Measurements from ENCODE around the gene APH1B.

APH1B gene

DNA sequence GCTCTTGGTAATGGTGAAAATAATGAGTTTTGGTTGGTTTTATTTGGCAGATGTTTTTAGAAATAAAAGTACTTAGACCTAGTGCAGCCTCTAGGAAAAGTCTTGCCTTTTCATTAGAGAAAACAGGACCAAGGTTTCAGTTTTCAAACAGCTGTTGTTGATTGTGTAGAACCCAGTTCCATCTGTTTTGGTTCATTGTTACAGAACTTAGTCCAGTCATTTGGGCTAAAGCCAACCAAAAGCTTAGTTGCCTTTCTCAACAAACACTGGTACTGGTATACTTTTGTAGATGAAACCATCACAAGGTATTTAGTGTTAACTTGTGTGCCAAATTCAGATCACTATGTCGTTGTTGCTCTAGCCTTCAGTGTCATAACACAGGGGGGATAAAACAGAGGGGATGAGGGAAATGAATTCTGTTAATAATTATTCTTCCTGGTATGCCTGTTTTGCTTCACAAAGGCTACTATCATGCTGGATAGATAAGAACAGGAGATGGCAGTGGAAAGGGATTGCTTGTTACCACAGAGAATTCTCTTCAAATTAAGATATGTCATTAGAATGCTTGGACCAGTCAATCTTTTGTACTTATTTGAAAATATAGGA, 12.6 kb upstream of the APH1B start:
- Histone ChIP-seq H3K9ac (ENCODE audit: insufficient read length, low read depth) (no peak overlapping the region), H3K4me1 (ENCODE audit: insufficient read depth, insufficient read length) (no peaks in the 10 kb centered on the region), H3K27me3 (ENCODE audit: insufficient read depth, insufficient read length) (no peaks in the 10 kb centered on the region), H3K36me3 (ENCODE audit: insufficient read depth, insufficient read length, low read length) (peaks cover 25% of the 10 kb centered on the region), H3K4me3 (ENCODE audit: insufficient read length, low read depth) (no peak overlapping the region), H3K9me3 (ENCODE audit: insufficient read depth, low read length) (no peaks in the 10 kb centered on the region)
- no peak for DNase-seq (ENCODE audit: low read depth, low spot score)
- TF ChIP-seq ZNF274 (IDR thresholded peaks at IDR 0.05; ENCODE audit: low read depth, low read length) (no peak), SUZ12 (IDR thresholded peaks at IDR 0.05; ENCODE audit: extremely low read depth, insufficient read depth, insufficient read length) (no peak), YY1 (IDR thresholded peaks at IDR 0.05; ENCODE audit: insufficient read depth, insufficient read length) (no peak)

- H3K4me1 ChIP-seq (ENCODE audit: insufficient read depth, insufficient read length): no peaks in the 10 kb centered on the region
- no peak for DNase-seq (ENCODE audit: low read depth, low spot score)
- TF ChIP-seq SUZ12 (IDR thresholded peaks at IDR 0.05; ENCODE audit: extremely low read depth, insufficient read depth, insufficient read length): no peak
- TF ChIP-seq ZNF274 (IDR thresholded peaks at IDR 0.05; ENCODE audit: low read depth, low read length): no peak
- TF ChIP-seq YY1 (IDR thresholded peaks at IDR 0.05; ENCODE audit: insufficient read depth, insufficient read length): no peak
- H3K36me3 ChIP-seq (ENCODE audit: insufficient read depth, insufficient read length, low read length): no peaks in the 10 kb centered on the region
- H3K9ac ChIP-seq (ENCODE audit: insufficient read length, low read depth): no peak overlapping the region
- H3K4me3 ChIP-seq (ENCODE audit: insufficient read length, low read depth): no peak overlapping the region
- peaks cover 5% of the 10 kb centered on the region for H3K27me3 ChIP-seq (ENCODE audit: insufficient read depth, insufficient read length)
- H3K9me3 ChIP-seq (ENCODE audit: insufficient read depth, low read length): peaks cover 4% of the 10 kb centered on the region; the same call in 1 of the 2 replicates
Observed at GRCh38 chr15:63274427-63274826, 3.0 kb upstream of the APH1B start.

GRCh38 chr15:63276342-63277037, 915 bp upstream of the APH1B start:
- Histone ChIP-seq H3K4me1 (ENCODE audit: insufficient read depth, insufficient read length) (no peaks in the 10 kb centered on the region), H3K36me3 (ENCODE audit: insufficient read depth, insufficient read length, low read length) (peaks cover 4% of the 10 kb centered on the region), H3K4me3 (ENCODE audit: insufficient read length, low read depth) (peak overlapping the region; percentile 53), H3K27me3 (ENCODE audit: insufficient read depth, insufficient read length) (peaks cover 5% of the 10 kb centered on the region), H3K9ac (ENCODE audit: insufficient read length, low read depth) (peak overlapping the region; percentile 65), H3K9me3 (ENCODE audit: insufficient read depth, low read length) (peaks cover 4% of the 10 kb centered on the region; the same call in 1 of the 2 replicates)
- no peak for TF ChIP-seq YY1 (IDR thresholded peaks at IDR 0.05; ENCODE audit: insufficient read depth, insufficient read length)
- no peak for TF ChIP-seq SUZ12 (IDR thresholded peaks at IDR 0.05; ENCODE audit: extremely low read depth, insufficient read depth, insufficient read length)
- TF ChIP-seq ZNF274 (IDR thresholded peaks at IDR 0.05; ENCODE audit: low read depth, low read length): no peak
- DNase-seq (ENCODE audit: low read depth, low spot score): no peak

- TF ChIP-seq SUZ12 (IDR thresholded peaks at IDR 0.05; ENCODE audit: extremely low read depth, insufficient read depth, insufficient read length) (no peak), YY1 (IDR thresholded peaks at IDR 0.05; ENCODE audit: insufficient read depth, insufficient read length) (no peak), ZNF274 (IDR thresholded peaks at IDR 0.05; ENCODE audit: low read depth, low read length) (no peak)
- H3K4me1 ChIP-seq (ENCODE audit: insufficient read depth, insufficient read length): no peaks in the 10 kb centered on the region
- H3K9ac ChIP-seq (ENCODE audit: insufficient read length, low read depth): peak overlapping the region; percentile 70
- H3K4me3 ChIP-seq (ENCODE audit: insufficient read length, low read depth): peak overlapping the region; percentile 66
- peaks cover 5% of the 10 kb centered on the region for H3K27me3 ChIP-seq (ENCODE audit: insufficient read depth, insufficient read length)
- H3K9me3 ChIP-seq (ENCODE audit: insufficient read depth, low read length): peaks cover 2% of the 10 kb centered on the region; the same call in 1 of the 2 replicates
- DNase-seq (ENCODE audit: low read depth, low spot score): no peak
- peaks cover 4% of the 10 kb centered on the region for H3K36me3 ChIP-seq (ENCODE audit: insufficient read depth, insufficient read length, low read length)
Observed at GRCh38 chr15:63277893-63278456, 570 bp downstream of the APH1B start.

GRCh38 chr15:63283126-63283525, 5.7 kb downstream of the APH1B start:
- no peak for DNase-seq (ENCODE audit: low read depth, low spot score)
- no peak for TF ChIP-seq ZNF274 (IDR thresholded peaks at IDR 0.05; ENCODE audit: low read depth, low read length)
- TF ChIP-seq YY1 (IDR thresholded peaks at IDR 0.05; ENCODE audit: insufficient read depth, insufficient read length): no peak
- no peak for TF ChIP-seq SUZ12 (IDR thresholded peaks at IDR 0.05; ENCODE audit: extremely low read depth, insufficient read depth, insufficient read length)
- no peak overlapping the region for H3K9ac ChIP-seq (ENCODE audit: insufficient read length, low read depth)
- H3K9me3 ChIP-seq (ENCODE audit: insufficient read depth, low read length): no peaks in the 10 kb centered on the region
- no peaks in the 10 kb centered on the region for H3K27me3 ChIP-seq (ENCODE audit: insufficient read depth, insufficient read length)
- H3K4me3 ChIP-seq (ENCODE audit: insufficient read length, low read depth): no peak overlapping the region
- H3K36me3 ChIP-seq (ENCODE audit: insufficient read depth, insufficient read length, low read length): peaks cover 8% of the 10 kb centered on the region
- H3K4me1 ChIP-seq (ENCODE audit: insufficient read depth, insufficient read length): no peaks in the 10 kb centered on the region

GRCh38 chr15:63284335-63284734, 6.9 kb downstream of the APH1B start:
- no peak for TF ChIP-seq ZNF274 (IDR thresholded peaks at IDR 0.05; ENCODE audit: low read depth, low read length)
- TF ChIP-seq YY1 (IDR thresholded peaks at IDR 0.05; ENCODE audit: insufficient read depth, insufficient read length): no peak
- TF ChIP-seq SUZ12 (IDR thresholded peaks at IDR 0.05; ENCODE audit: extremely low read depth, insufficient read depth, insufficient read length): no peak
- DNase-seq (ENCODE audit: low read depth, low spot score): no peak
- H3K9ac ChIP-seq (ENCODE audit: insufficient read length, low read depth): no peak overlapping the region
- H3K4me1 ChIP-seq (ENCODE audit: insufficient read depth, insufficient read length): no peaks in the 10 kb centered on the region
- H3K9me3 ChIP-seq (ENCODE audit: insufficient read depth, low read length): no peaks in the 10 kb centered on the region
- H3K27me3 ChIP-seq (ENCODE audit: insufficient read depth, insufficient read length): no peaks in the 10 kb centered on the region
- no peak overlapping the region for H3K4me3 ChIP-seq (ENCODE audit: insufficient read length, low read depth)
- peaks cover 8% of the 10 kb centered on the region for H3K36me3 ChIP-seq (ENCODE audit: insufficient read depth, insufficient read length, low read length)

DNA sequence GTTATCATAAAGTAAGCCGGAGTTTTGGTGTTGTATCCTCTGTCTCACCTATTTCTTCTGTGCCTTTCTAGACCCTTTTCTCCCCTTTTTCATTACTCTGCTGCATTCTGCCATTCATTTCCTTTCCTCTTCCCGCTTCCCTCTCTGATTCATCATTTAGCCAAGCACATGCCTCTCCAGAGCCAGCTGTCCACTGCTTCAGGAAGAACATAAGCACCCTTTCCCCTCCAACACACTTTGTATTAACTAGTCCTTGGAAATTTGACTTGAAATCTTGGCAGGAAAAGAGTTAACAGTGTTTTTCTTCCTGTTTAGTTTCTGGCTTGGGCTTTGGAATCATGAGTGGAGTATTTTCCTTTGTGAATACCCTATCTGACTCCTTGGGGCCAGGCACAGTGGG, 9.7 kb downstream of the APH1B start:
- Histone ChIP-seq H3K9me3 (ENCODE audit: insufficient read depth, low read length) (no peaks in the 10 kb centered on the region), H3K9ac (ENCODE audit: insufficient read length, low read depth) (no peak overlapping the region), H3K36me3 (ENCODE audit: insufficient read depth, insufficient read length, low read length) (peaks cover 4% of the 10 kb centered on the region), H3K27me3 (ENCODE audit: insufficient read depth, insufficient read length) (no peaks in the 10 kb centered on the region), H3K4me1 (ENCODE audit: insufficient read depth, insufficient read length) (no peaks in the 10 kb centered on the region), H3K4me3 (ENCODE audit: insufficient read length, low read depth) (no peak overlapping the region)
- no peak for DNase-seq (ENCODE audit: low read depth, low spot score)
- TF ChIP-seq ZNF274 (IDR thresholded peaks at IDR 0.05; ENCODE audit: low read depth, low read length): no peak
- TF ChIP-seq YY1 (IDR thresholded peaks at IDR 0.05; ENCODE audit: insufficient read depth, insufficient read length): no peak
- no peak for TF ChIP-seq SUZ12 (IDR thresholded peaks at IDR 0.05; ENCODE audit: extremely low read depth, insufficient read depth, insufficient read length)
